ENCODE data around the gene VASH1.

Gene VASH1

DNA sequence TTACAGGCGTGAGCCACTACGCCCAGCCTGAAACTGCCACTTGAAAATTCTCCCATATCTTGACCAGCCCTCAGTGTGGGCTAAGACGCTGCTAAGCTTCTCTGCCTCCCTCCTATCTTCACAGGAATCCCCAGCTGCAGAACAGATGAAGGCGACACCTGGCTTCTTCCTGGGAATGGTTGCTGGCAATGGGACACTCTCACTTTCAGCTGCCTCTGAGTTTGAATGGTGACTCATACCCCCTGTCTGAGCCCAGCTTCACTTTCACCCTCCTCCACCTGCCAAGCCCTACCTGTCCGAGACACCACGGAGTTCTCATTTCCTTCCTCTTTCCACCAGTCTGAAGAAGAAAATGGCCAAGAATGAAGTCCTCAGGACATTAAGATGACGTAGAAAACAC lies 18.3 kb upstream of the VASH1 start:
- TF ChIP-seq, protein P1, sequence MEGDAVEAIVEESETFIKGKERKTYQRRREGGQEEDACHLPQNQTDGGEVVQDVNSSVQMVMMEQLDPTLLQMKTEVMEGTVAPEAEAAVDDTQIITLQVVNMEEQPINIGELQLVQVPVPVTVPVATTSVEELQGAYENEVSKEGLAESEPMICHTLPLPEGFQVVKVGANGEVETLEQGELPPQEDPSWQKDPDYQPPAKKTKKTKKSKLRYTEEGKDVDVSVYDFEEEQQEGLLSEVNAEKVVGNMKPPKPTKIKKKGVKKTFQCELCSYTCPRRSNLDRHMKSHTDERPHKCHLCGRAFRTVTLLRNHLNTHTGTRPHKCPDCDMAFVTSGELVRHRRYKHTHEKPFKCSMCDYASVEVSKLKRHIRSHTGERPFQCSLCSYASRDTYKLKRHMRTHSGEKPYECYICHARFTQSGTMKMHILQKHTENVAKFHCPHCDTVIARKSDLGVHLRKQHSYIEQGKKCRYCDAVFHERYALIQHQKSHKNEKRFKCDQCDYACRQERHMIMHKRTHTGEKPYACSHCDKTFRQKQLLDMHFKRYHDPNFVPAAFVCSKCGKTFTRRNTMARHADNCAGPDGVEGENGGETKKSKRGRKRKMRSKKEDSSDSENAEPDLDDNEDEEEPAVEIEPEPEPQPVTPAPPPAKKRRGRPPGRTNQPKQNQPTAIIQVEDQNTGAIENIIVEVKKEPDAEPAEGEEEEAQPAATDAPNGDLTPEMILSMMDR (conservative IDR thresholded peaks at IDR 0.05): no peak
- no peak for TF ChIP-seq ZFX (IDR thresholded peaks at IDR 0.05)
- no peak overlapping the region for H3K27ac ChIP-seq

DNA sequence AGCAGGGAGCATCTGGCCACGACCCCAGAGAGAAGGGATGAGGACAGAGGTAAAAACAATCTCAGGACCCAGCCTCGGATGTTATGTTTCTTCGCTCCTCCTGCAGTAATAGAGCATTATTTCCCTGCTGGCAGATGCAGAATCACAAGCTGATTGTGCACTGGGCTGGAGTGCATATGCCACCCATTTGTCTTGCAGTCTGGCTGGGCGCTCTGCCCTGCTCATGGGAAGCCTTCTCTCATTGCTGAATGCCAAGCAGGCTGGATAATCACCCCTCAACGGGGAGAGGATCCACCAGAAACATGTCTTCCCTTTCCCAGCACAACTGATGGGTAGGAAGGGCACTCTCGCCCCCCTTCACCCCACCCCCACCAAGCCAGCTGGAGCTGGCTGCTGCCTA lies 8.5 kb upstream of the VASH1 start:
- no peak overlapping the region for H3K27ac ChIP-seq
- TF ChIP-seq, protein P1 (conservative IDR thresholded peaks at IDR 0.05): no peak
- no peak for TF ChIP-seq ZFX (IDR thresholded peaks at IDR 0.05)

DNA sequence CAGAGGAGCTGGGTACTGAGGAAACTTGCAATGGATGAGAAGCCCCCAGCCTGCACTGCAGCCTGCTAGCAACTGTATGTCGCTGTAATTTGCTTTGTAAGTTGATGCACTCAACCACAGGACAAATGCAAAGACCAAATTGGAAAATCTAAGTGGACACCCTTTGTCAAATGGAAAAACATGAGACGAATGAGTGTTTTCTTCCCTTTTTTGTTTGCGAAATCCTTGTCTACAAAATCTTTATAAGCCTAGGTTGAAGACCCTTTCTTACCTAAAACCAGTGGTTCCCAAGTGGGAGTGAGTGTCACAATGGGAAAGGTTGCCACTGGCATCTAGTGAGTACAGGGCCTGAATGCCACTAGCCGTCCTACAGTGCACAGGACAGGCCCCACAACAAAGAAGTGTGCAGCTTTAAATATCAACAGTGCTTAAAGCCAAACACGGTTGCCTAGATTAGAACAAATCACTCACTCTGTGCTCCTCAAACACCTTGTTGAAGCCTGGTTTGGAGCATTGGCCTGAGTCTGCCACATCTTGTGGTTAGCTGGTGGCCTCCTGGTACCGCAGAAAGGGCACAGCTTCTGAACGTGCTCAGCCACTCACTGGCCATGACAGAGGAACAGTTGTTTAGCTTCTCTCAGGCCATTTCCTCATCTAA lies 7.6 kb upstream of the VASH1 start:
- TF ChIP-seq, protein P1 (conservative IDR thresholded peaks at IDR 0.05): no peak
- H3K27ac ChIP-seq: no peak overlapping the region

DNA sequence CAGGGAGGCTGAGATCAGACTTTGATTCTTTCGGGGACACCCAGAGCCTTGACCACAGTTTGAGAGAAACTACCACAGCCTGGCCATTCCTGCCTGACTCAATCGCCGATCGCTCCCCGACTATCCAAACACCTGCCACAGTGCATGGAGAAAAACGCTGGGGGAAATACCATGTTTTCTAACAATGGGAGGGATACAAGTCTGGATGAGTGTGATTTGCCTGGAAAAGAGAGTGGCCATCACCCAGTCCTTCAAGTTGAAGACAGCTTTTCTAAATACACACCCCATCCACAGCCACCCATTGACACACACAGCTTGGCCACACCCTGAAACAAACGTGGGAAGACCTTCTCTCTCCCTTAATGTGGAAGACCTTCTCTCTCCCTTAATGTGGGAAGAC lies 6.7 kb upstream of the VASH1 start:
- no peak overlapping the region for H3K27ac ChIP-seq
- TF ChIP-seq ZFX (IDR thresholded peaks at IDR 0.05): no peak
- TF ChIP-seq, protein P1 (conservative IDR thresholded peaks at IDR 0.05): no peak

DNA sequence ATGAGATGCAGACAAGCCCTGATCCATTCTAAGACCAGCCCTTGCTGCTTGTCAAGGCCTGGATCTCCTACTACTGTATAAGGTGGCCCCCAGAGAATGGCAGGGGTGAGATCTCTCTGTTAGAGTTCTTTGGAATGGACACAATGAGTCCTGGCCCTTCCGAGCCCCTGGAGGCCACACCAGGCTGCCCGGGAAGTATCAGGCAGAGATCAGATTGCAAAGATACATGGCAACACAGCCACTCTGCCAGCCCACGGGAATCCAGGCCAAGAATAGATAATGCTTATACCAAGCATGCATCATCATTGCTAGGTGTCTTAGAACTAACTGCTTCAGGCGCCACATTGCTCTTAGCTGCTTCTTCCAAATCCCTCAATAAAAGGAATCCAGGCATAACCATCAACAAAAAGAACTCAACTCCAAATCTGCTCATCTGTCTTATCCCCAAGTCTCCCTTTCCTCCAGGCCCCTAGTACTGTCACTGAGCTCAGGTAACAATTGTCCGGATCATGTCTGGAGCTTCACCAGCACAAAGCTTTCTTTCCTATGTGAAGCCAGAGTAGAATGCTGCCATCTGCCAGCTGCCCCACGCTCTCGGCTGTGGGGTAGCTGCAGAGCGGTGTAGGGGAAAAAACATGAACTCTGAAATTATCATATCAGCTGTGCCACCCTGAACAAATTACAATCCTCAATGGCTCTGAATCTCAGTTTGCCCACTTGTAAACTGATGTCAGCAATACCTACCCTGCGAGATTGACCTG lies 5.5 kb upstream of the VASH1 start:
- TF ChIP-seq, protein P1 (conservative IDR thresholded peaks at IDR 0.05): no peak
- TF ChIP-seq ZFX (IDR thresholded peaks at IDR 0.05): no peak
- no peak overlapping the region for H3K27ac ChIP-seq

DNA sequence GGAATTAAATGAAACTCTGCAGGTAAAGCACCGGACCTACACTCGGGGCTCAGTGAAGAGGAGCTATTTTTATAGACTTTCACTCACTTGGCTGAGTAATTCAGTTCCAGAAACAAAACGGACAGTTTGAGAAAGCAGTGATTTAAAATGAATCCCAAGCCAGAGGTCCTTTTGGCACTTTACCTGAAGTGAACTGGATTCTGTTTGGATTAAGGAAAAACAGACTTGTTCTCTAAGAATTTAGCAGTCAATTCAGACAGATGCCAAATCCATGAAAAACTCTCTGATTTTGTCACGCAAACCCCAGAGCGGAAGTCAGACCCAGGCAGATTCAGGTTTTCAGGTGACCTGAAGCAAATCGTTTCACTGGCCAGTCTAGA lies 4.9 kb upstream of the VASH1 start:
- H3K27ac ChIP-seq: no peak overlapping the region
- TF ChIP-seq ZFX (IDR thresholded peaks at IDR 0.05): no peak
- TF ChIP-seq, protein P1 (conservative IDR thresholded peaks at IDR 0.05): no peak

DNA sequence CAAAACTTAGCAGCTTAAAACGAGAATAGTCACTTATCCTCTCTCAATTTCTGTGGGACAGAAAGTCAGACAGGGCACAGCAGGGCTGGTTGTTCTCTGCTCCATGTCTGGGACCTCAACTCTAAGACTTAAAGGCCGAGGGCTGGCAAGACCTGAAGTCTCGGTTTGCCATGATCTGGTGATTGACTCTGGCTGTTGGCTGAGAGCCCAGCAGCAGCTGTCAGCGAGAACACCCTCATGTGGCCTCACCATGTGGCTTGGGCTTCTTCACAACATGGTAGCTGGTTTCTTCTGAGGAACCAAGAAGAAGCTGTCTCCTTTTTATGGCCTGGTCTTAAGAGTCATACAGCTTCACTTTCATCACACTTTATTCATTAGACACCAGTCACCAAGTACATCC lies 1.7 kb upstream of the VASH1 start:
- TF ChIP-seq ZFX (IDR thresholded peaks at IDR 0.05): no peak
- TF ChIP-seq, protein P1 (conservative IDR thresholded peaks at IDR 0.05): no peak
- no peak overlapping the region for H3K27ac ChIP-seq
